Activated gamma-delta T cell treated with anti-CD3 and anti-CD28 coated beads, Interleukin-2, amount 50 U/mL, for 16 hours (primary cell): ENCODE data around the gene CDC45.

Experiments used
- DNase-seq: peaks from one replicate; pipeline ENCODE4 v3.0.0-alpha.2; 2020; ENCODE audit warnings: low read depth

Gene CDC45

DNA sequence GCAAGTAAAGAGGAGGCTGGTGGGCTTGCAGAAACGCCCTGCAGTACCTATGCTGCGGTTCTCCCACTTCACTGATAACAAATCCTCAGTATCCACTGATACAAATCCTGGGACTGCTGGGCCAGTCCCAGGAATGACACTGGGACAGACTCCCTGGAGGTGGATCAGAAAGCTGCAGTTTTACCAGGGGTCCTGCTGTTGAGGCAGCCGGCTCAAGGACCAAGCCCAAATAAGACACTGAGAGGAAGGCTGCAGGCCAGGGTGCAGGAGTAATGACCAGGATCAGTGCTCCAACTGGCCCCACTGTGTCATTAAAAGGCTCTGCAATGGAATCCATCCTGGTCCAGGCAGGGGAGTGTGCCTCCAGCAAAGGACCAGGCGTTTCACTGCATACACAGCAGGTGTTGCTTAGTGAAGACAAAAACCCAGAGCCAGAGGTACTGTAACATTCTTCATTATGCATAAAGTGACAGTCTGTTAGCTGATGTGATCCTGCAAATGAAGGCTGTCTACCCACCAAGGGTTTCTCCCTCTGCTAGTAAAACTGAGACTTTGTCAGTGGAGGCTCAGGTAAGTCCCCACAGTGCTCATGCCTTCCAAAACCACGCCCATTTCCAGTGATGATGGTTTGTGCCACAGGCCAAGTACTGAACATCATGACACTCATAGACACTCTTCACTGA, 30.8 kb upstream of the CDC45 start:
- no peak for DNase-seq

DNA sequence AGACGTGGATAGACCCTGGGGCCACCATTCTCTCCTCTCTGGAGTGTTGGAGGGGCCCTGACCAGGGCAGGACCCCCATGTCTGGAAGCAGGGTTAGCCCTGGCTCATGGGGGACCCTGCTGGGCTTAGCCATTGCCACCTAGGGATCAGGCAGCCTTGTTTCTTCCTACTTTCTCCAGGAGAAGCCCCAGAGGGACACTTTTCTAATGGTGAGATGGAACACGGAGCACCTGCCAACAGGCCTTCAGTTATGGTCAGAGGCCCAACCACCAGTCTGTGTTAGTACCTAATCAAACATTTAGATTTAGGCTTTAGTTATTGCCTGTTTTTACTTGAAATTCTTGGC, 30.3 kb upstream of the CDC45 start:
- DNase-seq, result no peak

DNA sequence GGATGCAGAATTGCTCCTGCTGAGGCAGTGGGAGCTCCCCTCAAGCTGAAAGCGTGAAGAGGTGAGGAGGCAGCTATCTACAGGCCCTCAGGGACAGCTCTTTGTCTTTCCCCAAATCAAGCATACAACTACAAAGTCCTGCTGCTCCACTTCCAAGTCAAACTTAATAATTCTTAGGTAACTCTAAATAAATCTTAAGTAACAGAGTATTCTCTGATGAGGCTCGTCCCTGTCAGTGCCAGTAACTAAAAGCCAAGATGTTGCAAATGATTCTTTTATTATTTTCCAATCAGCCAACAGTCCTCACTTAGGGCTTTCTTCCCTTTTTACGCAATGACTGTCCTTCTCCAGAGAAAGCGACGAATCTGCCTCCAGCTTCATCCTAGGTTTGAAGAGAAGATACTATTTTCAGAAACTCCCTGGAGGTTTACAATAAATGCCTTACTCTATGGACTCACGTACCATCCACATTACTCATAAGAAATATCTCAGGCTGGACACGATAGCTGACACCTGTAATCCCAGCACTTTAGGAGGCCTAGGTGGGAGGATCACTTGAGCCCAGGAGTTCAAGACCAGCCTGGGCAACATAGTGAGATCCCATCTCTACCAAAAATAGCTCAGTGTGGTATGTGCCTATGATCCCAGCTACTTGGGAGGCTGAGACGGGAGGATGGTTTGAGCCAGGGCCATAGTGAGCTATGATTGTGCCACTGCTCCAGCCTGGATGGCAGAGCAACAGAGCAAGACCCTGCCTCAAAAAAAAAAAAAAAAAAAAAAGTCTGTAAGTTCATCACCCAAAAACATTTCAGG, 29.2 kb upstream of the CDC45 start:
- no peak for DNase-seq

DNA sequence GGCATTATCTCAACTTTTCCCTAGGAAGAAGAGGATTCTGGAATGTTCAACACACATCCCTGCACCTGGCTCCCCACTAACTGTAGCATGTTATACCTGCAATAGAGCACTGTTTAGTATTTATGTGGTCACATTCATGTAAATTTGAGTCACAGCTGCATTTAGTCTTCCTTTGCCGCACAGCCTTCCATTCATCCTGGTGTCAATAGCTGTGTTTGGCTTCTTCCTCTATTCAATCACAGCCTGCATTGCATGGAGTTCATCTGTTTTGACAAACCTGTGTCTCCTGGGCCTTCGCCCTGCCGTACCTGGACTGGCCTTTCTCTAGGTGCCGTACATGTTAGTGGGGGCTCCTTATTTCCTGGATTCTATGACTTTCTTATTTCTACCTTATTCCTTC, 28.1 kb upstream of the CDC45 start:
- DNase-seq, result no peak

DNA sequence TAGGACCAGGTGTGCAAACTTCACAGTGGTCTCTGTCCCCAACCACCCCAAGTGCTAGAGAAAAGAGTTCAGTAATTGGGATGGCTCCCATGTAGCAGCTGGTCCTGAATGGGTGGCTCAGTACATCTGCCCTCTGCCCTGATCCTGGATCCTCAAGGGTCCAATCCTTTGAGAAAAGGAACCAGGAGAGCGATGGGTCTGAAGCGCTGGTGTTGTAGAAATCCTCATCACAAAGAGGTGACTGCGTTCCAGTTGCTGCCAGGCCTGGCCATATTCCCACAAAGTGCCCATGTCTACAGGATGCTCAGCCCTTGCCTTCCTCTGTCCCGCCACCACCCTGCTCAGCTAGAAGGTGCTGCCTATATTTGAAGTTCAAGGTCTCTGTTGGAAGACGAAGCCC, 26.0 kb upstream of the CDC45 start:
- DNase-seq, result no peak

DNA sequence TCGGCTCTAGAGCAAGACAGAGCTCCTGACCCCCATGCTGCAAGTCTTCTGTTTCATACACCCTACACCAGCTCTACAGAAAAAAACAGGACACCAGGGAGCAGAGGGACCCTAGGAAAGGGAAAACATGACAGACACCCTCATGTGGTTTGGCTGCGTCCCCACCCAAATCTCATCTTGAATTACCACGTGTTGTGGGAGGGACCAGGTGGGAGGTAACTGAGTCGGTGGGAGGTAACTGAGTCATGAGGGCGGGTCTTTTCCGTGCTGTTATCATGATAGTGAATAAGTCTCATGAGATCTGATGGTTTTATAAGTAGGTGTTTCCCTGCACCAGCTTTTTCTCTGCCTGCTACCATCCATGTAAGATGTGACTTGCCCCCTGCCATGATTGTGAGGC, 25.6 kb upstream of the CDC45 start:
- DNase-seq, result no peak

DNA sequence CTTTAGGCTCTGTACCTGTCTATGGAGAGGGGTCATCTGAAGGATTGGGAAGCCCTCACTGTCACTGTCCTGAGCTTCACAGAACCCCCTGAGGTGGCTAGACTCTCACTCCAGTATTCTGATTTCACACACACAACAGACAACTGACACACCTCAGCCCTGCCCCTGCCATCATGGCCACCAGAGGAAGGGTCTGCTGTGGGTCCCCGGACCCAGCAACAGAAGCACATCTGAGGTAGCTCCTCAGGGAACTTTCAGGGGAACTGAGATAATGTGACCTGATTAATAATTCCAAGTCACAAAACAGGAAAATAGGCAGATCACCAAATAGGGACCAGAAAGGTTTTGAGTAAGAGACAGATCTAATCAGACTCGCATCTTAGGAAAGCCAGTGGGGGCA, 24.7 kb upstream of the CDC45 start:
- no peak for DNase-seq

DNA sequence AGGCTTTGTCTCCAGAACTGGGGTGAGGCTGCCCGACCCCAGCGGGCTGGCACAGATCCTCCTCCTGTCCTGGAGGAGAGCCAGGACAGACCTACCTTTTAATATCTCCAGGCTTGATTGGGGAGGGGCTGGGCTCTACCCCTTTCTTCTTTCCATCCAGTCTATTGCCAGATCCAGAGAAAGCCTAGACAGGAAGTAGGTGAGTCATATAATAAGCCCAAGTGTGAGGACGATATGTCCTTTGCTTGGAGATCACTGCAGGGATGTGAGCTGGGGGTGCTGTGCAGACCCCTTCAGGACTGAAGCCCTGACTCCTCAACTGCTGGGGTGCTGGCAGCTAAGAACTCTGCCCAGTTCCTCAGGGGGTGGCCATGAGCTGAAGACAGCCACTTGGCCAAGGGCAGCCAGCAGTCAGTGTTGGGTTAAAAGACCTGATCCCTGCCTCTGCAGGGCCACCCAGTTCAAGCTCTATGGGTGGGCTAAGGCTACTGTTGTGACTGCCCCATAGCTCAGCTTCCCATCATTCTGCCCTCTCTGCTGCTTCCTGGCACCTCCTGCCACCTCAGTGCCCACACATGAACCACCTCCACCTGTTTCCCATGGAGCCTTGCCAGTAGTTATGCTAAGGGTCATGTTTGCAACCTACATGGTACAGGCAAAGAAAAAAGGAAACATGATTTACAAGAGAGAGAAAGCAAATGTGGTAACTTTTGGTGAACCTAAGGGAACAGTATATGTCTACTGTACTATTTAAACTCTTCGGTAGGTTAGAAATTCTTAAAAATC, 23.9 kb upstream of the CDC45 start:
- no peak for DNase-seq

DNA sequence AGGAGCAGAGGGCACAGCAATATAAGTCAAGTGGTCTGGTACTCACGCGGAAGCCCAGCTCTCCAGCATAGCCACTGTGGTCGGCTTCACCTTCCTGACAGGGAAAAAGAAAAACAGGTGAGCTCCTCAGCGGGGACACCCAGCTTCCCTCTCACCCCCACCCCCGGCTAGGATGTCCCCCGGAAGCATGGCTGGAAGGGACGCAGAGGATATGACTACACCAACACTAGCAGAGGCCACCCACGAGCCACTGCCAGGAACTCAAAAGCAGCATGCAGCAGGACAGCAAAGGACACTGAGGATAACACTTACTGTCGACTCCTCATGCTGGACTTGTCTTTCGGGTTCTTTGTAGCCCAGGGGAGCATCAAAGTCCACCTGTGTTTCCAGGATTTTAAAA, 23.2 kb upstream of the CDC45 start:
- DNase-seq, result no peak

DNA sequence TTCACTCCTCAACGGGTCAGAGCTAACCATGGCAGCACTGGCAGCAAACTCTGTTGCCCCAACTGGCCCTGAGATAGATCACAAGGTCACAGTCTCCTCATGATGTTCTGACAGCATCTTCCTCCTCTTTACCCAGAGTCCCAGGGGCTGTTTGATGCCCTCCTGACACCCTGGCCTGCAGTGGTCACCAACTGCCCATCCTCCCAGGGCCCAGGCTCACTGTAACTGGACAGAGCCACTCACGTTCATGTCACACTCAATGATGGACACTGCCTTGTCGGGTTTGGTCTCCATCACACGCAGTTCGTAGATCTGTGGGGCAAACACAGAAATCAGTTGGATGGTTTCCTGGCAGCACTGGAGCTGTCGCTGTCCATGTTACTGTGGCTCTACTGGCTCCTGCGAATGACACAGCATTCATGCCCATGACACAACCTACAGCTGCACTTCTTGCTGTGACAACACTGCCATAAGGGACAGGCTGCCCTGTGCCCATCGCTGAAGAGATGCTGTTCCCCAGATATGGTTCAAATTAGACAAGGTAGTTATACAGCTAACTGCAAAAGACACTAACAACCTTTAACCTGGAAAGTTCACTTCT, 21.8 kb upstream of the CDC45 start:
- no peak for DNase-seq

DNA sequence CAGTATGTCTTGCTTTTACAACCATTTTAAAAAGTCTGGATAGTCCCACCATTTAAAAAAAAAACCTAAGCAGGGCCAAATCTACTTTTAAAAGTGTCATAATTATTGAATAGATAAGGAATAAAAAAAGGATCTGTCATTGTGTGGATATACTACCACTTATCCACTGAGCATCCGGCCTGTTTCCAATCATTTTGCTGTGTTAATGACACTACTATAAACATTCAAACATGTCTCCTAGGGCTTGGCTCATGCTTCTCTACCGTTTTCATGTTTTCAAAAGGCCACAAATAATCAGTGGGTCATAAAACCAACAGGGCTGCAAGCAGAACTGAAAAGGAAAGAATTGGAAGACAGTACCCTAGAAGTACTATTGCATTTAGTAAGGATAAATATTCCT, 19.7 kb upstream of the CDC45 start:
- no peak for DNase-seq

DNA sequence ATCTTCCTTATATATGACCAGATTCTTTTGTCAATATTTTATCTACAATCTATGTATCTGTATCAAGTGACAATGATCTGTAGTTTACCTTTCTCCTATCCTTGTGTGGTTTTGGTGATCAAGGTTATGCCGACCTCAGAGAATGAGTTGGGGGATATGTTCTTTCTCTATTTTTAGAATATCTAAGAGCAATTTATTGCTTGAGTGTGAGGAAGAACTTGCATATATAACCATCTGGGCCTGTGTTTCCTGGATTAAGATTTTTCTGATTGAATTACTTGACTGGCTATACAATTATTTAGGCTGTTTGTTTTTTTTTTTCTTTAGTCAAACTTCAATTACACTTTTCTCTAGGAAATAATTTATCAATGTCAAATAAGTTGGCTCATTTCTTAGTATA, 18.2 kb upstream of the CDC45 start:
- no peak for DNase-seq

DNA sequence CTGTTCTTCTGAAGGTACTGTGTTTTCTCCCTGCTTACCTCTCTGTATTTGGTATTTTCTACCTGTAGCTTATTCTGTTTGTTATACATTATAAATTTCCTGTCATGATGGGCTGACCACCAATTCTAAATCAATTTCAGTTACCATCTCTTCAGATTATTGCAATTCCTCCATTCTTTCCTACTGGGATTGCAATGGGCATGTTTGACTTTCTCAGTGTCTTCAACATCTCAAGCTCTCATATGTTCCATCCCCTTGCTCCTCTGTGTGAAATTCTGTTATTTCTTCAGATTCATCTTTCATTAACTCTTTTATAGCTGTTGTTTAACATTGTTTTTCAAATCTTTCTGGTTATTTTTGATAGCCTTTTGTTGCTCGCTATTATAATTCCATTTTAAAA, 16.7 kb upstream of the CDC45 start:
- DNase-seq, result no peak

DNA sequence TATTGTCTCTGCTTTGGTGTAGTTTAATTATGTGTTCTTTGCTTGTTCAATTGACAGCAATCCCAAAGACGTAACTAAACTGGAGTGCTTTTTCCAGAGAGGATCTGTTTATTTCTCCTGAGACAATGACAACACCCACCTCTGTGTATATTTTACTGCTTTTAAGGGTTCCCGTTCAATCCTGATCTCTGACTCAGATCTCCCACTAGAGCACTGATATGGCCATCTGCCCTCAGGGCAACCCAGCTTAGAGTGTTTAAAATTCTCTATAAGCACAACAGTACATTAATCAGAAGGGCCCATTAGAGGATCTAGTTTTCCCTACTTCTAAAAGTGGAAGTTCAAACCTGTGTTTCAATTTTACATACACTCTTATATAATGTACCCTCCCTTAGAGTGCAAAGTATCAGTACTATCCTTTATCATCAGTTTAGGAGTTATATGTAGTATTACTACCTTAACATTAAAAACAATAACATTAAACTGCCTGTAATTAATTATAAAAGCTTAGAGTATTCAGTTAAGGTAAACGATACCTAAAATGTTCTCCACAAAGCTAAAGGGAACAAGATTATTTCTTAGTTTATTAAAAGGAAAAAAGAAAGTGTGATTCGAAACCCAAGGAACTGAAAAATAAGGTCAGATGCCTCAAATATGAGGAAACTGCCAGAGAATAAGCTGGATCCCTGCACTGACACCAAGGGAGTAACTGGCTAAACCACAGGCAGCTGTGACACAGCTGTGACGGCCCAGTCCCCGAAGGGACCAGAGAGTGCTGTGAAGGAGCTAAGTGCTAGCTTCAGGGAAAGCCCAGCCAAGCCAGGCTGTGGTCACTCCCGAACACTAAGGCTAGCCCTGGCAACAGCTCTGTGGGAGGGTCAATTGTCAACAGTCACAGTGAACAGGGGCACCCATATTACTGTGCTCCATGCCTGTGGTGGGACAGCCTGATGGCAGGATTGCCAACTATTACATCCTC, 15.9 kb upstream of the CDC45 start:
- no peak for DNase-seq

DNA sequence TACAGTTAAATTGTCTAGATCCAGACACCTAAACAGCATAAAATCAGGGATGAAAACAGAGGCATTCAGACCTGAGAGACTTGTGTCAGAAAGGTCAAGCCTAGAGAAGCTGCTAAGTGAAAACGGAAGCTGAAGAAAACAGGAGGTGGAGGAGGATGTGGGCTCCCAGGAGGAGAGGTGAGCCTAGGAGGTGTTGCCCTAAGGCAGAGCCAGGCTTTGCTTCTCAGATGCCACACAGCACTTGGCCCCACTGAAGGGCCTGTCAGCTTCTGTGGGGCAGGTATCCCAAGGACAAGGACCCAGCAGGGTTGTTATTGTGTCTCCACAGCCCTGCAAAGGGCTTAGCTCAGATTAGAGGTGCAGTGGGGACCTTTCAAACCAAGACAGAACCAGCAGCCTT, 15.2 kb upstream of the CDC45 start:
- no peak for DNase-seq

DNA sequence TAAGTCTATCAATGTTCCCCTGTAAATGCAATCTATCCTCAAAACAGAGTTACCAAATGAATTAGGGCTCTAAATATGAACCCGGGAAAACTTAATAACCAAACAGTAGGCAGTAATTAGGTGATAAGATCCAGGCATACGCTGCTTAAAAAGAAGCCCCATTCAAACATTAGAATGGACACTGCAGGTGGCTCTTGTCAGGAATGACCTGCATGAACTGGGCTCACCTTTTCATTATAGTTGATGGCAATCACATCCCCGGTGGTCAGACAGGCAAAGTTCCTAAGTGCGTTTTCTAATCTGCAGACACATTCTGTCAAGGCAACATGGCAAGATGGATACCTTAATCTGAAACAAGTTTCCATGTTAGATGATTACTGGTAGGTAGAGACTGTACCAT, 14.7 kb upstream of the CDC45 start:
- DNase-seq, result no peak

DNA sequence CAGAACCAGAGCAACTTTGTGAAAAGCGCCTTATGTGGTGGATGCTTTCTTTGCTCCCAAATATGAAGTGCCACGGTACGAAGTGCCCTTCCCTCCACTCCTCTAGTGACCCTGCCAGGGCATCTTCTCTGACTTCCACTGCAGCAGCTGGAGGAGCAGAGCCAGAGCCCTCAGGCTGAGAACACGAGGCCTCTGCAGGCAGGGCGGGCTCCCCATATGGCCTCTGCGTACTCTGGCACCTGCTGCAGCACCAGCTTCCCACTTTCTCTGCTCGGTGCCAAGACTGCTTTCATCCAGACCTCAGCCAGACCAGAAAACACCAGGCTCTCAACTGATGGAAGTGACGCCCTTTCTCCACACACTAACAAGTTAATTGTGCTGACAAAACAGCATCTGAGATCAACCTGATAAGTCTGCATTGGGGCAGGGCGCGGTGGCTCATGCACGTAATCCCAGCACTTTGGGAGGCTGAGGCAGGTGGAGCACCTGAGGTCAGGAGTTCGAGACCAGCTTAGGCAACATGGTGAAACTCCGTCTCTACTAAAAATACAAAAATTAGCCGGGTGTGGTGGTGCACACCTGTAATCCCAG, 13.5 kb upstream of the CDC45 start:
- DNase-seq, result no peak

DNA sequence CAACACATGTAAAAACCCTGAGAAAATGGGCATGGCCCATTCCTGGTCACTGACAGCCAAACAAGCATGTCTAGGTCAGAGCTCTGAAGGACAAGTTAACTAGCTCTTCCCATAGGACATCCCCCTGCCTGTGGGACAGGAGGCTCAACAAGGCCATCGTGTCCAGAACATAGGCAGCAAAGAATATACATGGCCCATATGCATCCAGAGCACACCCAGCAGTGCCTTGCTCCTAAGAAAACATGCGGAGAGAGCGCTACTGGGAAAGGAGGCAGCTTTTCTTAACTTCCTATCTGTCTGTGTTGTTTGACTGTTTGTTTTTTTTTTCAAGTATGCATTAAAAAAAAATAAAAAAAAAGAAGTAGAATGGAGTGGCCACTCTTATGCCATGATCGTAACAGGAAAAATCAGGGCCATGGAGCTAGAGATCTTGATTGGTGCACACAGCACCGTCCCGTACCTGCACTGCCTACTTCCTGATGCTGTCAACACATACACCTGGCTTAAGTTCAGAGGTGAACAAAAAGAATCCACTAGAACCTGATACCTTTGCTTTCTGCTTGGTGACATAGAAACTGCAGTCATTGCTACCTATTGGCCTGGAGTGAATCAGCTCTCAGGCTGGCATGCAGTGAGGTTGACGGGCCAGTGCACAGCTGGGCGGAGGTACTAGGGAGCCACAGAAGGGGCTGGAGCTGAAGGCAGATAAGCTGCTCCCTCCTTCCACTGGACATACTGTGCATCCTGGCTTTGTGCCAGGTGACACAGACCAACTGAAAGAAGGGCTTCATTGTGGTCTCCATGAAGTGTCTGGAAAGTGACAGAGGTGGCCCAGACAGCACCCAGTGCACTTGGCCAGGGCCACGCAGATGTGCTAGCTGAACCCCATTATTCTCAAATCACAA, 12.6 kb upstream of the CDC45 start:
- DNase-seq, result no peak

DNA sequence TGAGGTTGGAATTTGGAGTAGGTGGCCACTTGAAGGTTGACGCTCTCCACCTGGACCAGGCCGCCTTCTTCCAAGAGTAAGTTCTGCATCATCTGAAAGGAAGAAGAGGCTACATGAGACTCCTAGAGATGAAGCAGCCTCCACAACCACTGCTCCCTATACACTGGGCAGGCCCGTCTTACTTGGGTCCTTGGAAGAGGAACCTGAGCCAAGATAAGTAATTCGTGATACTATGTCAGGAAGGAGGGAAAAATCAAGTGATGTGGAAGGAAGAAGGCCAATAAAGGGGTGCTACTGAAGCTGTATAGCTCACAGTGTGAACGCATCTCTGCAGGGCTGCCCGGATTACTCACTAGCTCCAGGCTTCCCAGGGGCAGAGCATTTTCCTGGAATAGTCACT, 11.8 kb upstream of the CDC45 start:
- no peak for DNase-seq

DNA sequence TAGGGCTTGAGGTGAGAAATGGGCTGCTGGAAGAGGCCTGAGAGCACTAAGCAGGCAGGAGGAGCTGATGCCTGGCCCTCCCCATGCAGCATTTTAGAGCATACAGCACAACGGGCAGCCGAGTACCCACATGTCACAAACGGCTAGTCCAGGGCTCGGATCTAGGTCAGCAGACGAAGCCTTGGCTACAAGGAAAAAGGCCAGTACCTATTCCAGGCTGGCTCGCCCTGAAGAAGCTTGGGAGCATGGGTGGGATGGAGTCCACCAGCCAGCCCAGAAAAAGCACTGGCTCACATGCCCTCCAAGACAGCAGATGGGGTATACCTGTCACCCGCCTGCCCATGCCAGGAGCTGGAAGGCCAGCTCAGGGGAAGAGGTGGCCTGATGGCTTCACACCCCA, 10.3 kb upstream of the CDC45 start:
- no peak for DNase-seq
